Endothelial cell of umbilical vein (primary cell): ENCODE data around the gene RNF186. TPM values are rescaled to one million over a fixed set of nuclear protein-coding genes. Genes with fewer than 3 reads are reported as not detected.

Source experiments
- BruUV-seq: library from RNA; stranded (reverse); fragments of 400-500 nt; replicated peaks from 2 replicates; lab custom pipeline; 2021; lab: Mats Ljungman, UMichigan
- CTCF ChIA-PET: fragments of 300-600, 350-600 bp; sonication (Branson Sonifier 250); formaldehyde crosslinking; loops from one replicate; lab custom pipeline; 2021; ENCODE audit warnings: antibody characterized with exemption, inconsistent platforms; lab: Charles Lee
- POLR2A ChIA-PET: fragments of 300-600, 350-600 bp; sonication (Branson Sonifier 250); formaldehyde crosslinking; loops from one replicate; lab custom pipeline; 2021; ENCODE audit warnings: antibody characterized with exemption, inconsistent platforms; lab: Charles Lee
- DNase-seq: peaks from one replicate; pipeline ENCODE4 v3.0.0-alpha.2; 2011; ENCODE audit warnings: low read depth, low spot score
- FAIRE-seq: peaks from 2 replicates; lab custom pipeline; 2011; peaks lifted over from hg19 to GRCh38; lab: Jason Lieb, UNC
- H2AFZ ChIP-seq: 2 replicates; pipeline ENCODE4 v1.6.0; 2012; ENCODE audit warnings: low read depth, low read length, control low read depth, inconsistent platforms
- H3K27ac ChIP-seq: 2 replicates; pipeline ENCODE4 v1.5.1; 2011; ENCODE audit warnings: low read depth, mild to moderate bottlenecking, control low read depth, low read length, moderate library complexity; ENCODE audit not compliant: insufficient read depth
- H3K27me3 ChIP-seq, 2 experiments: 2 replicates each; pipeline versions ENCODE4 v1.6.0 to v1.6.1; 2011; ENCODE audit warnings: low read length in 2 of 2, mixed read lengths in 1 of 2; ENCODE audit not compliant: control insufficient read depth in 2 of 2, insufficient read depth in 2 of 2
- H3K36me3 ChIP-seq, 2 experiments: 2 replicates in 1 of 2; 3 replicates in 1 of 2; pipeline ENCODE4 v1.5.1; 2011; ENCODE audit warnings: low read length in 2 of 2, mild to moderate bottlenecking in 1 of 2, moderate library complexity in 1 of 2; ENCODE audit not compliant: control insufficient read depth in 2 of 2, insufficient read depth in 2 of 2; ENCODE audit errors: extremely low read depth in 1 of 2
- H3K4me1 ChIP-seq: 3 replicates; pipeline ENCODE4 v1.5.1; 2011; ENCODE audit warnings: mild to moderate bottlenecking, low read length; ENCODE audit not compliant: control insufficient read depth, insufficient read depth; ENCODE audit errors: extremely low read depth
- H3K4me2 ChIP-seq: 2 replicates; pipeline ENCODE4 v1.6.1; 2011; ENCODE audit warnings: low read length, control low read depth, mixed read lengths; ENCODE audit not compliant: insufficient read depth
- H3K4me3 ChIP-seq, 3 experiments: fragments of 200-600 bp in 1 of 3; sonication (generic), shearing (Covaris generic) in 1 of 3; replicated peaks in 1 of 3; 2 replicates each; pipeline ENCODE4 v1.5.1; 2011 to 2016; ENCODE audit warnings: control low read depth in 3 of 3, low read length in 3 of 3, mild to moderate bottlenecking in 2 of 3, inconsistent platforms in 1 of 3, low read depth in 1 of 3, moderate library complexity in 1 of 3; ENCODE audit not compliant: insufficient read depth in 1 of 3
- H3K79me2 ChIP-seq: 2 replicates; pipeline ENCODE4 v1.6.0; 2012; ENCODE audit warnings: low read length, inconsistent platforms; ENCODE audit not compliant: control insufficient read depth, insufficient read depth
- H3K9ac ChIP-seq: replicated peaks from 2 replicates; pipeline ENCODE3; 2011; ENCODE audit warnings: low read length, control low read depth; ENCODE audit not compliant: insufficient read depth; ENCODE audit errors: extremely low read depth
- H3K9me1 ChIP-seq: replicated peaks from 3 replicates; pipeline ENCODE4 v1.6.0; 2011; ENCODE audit warnings: mild to moderate bottlenecking, low read length; ENCODE audit not compliant: control insufficient read depth, insufficient read depth; ENCODE audit errors: extremely low read depth
- H3K9me3 ChIP-seq: replicated peaks from 2 replicates; pipeline ENCODE4 v1.5.1; 2012; ENCODE audit warnings: low read length, inconsistent platforms; ENCODE audit not compliant: control insufficient read depth, insufficient read depth
- H4K20me1 ChIP-seq: replicated peaks from 2 replicates; pipeline ENCODE3; 2011; ENCODE audit warnings: mild to moderate bottlenecking, low read length; ENCODE audit not compliant: control insufficient read depth, insufficient read depth; ENCODE audit errors: extremely low read depth
- CTCF ChIP-seq, 2 donors: IDR thresholded peaks; 1 replicate in 1 of 2; 2 replicates in 1 of 2; pipeline ENCODE4 v1.5.1; 2011; ENCODE audit warnings: low read length in 2 of 2, mild to moderate bottlenecking in 2 of 2, moderate library complexity in 2 of 2, control low read depth in 1 of 2, inconsistent platforms in 1 of 2, low read depth in 1 of 2; ENCODE audit not compliant: insufficient read depth in 1 of 2; ENCODE audit errors: extremely low read depth in 1 of 2
- EZH2 ChIP-seq: IDR thresholded peaks from 2 replicates; pipeline ENCODE4 v1.6.1; 2012; ENCODE audit warnings: borderline replicate concordance, low read depth, mild to moderate bottlenecking, moderate library complexity, low read length, inconsistent platforms; ENCODE audit not compliant: severe bottlenecking
- FOS ChIP-seq: IDR thresholded peaks from 2 replicates; pipeline ENCODE4 v1.6.1; 2011; ENCODE audit warnings: mild to moderate bottlenecking, low read length, moderate library complexity, borderline replicate concordance; ENCODE audit not compliant: insufficient read depth
- GATA2 ChIP-seq: IDR thresholded peaks from 2 replicates; pipeline ENCODE4 v1.7.0; 2011; ENCODE audit warnings: low read depth, mild to moderate bottlenecking, moderate library complexity, mixed read lengths, low read length; ENCODE audit not compliant: insufficient read length, insufficient read depth
- JUN ChIP-seq: IDR thresholded peaks from 2 replicates; pipeline ENCODE4 v1.6.1; 2011; ENCODE audit warnings: borderline replicate concordance, low read depth; ENCODE audit not compliant: insufficient read length, insufficient read depth
- MAX ChIP-seq: IDR thresholded peaks from 2 replicates; pipeline ENCODE4 v1.6.1; 2011; ENCODE audit not compliant: insufficient read depth, insufficient read length
- MYC ChIP-seq: IDR thresholded peaks from one replicate; pipeline ENCODE4 v1.6.1; 2011; ENCODE audit warnings: mild to moderate bottlenecking, low read depth, low read length
- POLR2A ChIP-seq: IDR thresholded peaks from 2 replicates; pipeline ENCODE4 v1.6.1; 2012; ENCODE audit warnings: low read depth, mild to moderate bottlenecking, control low read depth, low read length
- POLR2AphosphoS5 ChIP-seq: IDR thresholded peaks from 2 replicates; pipeline ENCODE4 v1.6.1; 2012; ENCODE audit warnings: low read depth, mild to moderate bottlenecking, control low read depth, low read length, moderate library complexity; ENCODE audit not compliant: insufficient read depth
- dilution Hi-C: fragments of 300-500 bp; cut with MboI; formaldehyde crosslinking; loops from one replicate; pipeline ENCODE4 v1.15.0; 2019; ENCODE audit warnings: low sequenced_read_pairs; ENCODE audit not compliant: extremely low pct_ligation_motif_present
- intact Hi-C: fragments of 100-400 bp; cut with micrococcal nuclease; formaldehyde crosslinking; loops from one replicate; pipeline ENCODE4 v1.10.0; 2022
- polyA plus RNA-seq, 4 experiments: library from polyadenylated mRNA; depleted of rRNA in 3 of 4; stranded (reverse) in 3 of 4; unstranded in 1 of 4; fragments of >200 nt; gene quantifications; 2 replicates each; pipeline versions ENCODE4 v1.2.1 to v1.2.3, GENCODE V29; 2011 to 2012; ENCODE audit warnings: missing spikeins in 1 of 4
- total RNA-seq: library from RNA; stranded (reverse); gene quantifications from 2 replicates; pipeline ENCODE4 v1.2.3, GENCODE V29; 2021

The RNF186 gene
- total and polyA plus RNA-seq, 2 donors (not counting 3 experiments of a cell fraction or from before 2014, with no cell fraction given): not detected

DNA sequence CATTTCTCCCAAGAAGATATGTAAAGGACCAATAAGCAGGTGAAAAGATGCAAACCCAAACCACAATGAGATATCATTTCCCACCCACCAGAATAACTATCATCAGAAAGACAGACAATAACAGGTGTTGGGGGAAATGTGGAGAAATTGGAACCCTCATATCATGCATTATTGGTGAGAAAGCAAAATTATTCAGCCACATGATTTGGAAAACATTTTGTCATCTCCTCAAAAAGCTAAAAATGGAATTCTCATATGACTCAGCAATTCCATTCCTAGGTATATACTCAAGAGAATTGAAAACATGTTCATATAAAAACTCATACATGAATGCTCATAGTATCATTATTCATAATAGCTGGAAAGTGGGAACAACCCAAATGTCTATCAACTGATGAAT lies 25.1 kb upstream of the RNF186 start:
- no peak overlapping the region for H3K4me3 ChIP-seq
- no peaks in the 10 kb centered on the region for H3K9me3 ChIP-seq
- DNase-seq (no peak), FAIRE-seq (no peak)
- no peaks in the 10 kb centered on the region for H3K79me2 ChIP-seq
- no peaks in the 10 kb centered on the region for H4K20me1 ChIP-seq
- no peak for TF ChIP-seq JUN
- no peak for TF ChIP-seq MAX
- no peak for TF ChIP-seq CTCF (IDR thresholded peaks at IDR 0.05; ENCODE audit: extremely low read depth in 1 of 2, insufficient read depth in 1 of 2, low read depth in 1 of 2, low read length in 2 of 2)
- no peak for TF ChIP-seq EZH2
- no peak for TF ChIP-seq FOS
- no peak for TF ChIP-seq MYC
- TF ChIP-seq GATA2: no peak
- TF ChIP-seq POLR2A: no peak
- TF ChIP-seq POLR2AphosphoS5: no peak
- H3K4me2 ChIP-seq: no peak overlapping the region
- ChIA-PET POLR2A (no interaction called here), CTCF (interaction anchor here (0.8 to 1.5 kb wide), 5 partner anchors 13 to 79 kb away, joined by 3 to 4 read pairs (median 3); partner anchors contain the start of gene OTUD3)
- H3K9ac ChIP-seq: no peak overlapping the region
- no TSS peak for BruUV-seq
- no peak overlapping the region for H3K27ac ChIP-seq
- peaks cover 0 to 4% of the 10 kb centered on the region in 2 experiments for H3K27me3 ChIP-seq
- dilution Hi-C loops (no loop called here), intact Hi-C loops (no loop called here)
- H3K9me1 ChIP-seq: no peaks in the 10 kb centered on the region
- H2AFZ ChIP-seq: no peak overlapping the region
- no peaks in the 10 kb centered on the region for H3K36me3 ChIP-seq
- H3K4me1 ChIP-seq: no peaks in the 10 kb centered on the region
